COR-L47 (cell line): ENCODE measurements around the gene MRGPRX3.
"Not testable (repeated sequence)": the region's sequence is repeated elsewhere in the genome, so short reads cannot be mapped to it uniquely, and the experiment has no call there.

Experiments
- DNase-seq: peaks from one replicate; lab custom pipeline; 2025; lab: John Stamatoyannopoulos, UW

The MRGPRX3 gene

GRCh38 chr11:18132341-18132740 is at the start of gene MRGPRX3:
Gene MRGPRX3 (plus strand): TSS chr11:18132571. CDS start chr11:18137203, 4,632 bp downstream.
- no peak for DNase-seq

- no peak for DNase-seq
These were observed 44.0 kb upstream of the MRGPRX3 start for GRCh38 chr11:18088366-18088765.

GRCh38 chr11:18088966-18089365 is 43.4 kb upstream of the MRGPRX3 start:
- DNase-seq: no peak

- no peak for DNase-seq
These were observed 40.6 kb upstream of the MRGPRX3 start for GRCh38 chr11:18091731-18092130.

GRCh38 chr11:18093959-18094358 is 38.4 kb upstream of the MRGPRX3 start:
- DNase-seq: no peak

GRCh38 chr11:18100926-18101656 is 31.3 kb upstream of the MRGPRX3 start:
- no peak for DNase-seq

GRCh38 chr11:18105086-18105801 is 27.1 kb upstream of the MRGPRX3 start:
- no peak for DNase-seq

GRCh38 chr11:18105802-18106574 is 26.4 kb upstream of the MRGPRX3 start, which contains the start of gene SAAL1:
Gene SAAL1 (minus strand): TSS chr11:18106082. CDS start chr11:18106041, 41 bp downstream.
- DNase-seq: peak; percentile 84

GRCh38 chr11:18106688-18107087 is 25.7 kb upstream of the MRGPRX3 start:
- no peak for DNase-seq

- no peak for DNase-seq
These were observed 24.1 kb upstream of the MRGPRX3 start for GRCh38 chr11:18108254-18108653.

- no peak for DNase-seq
These were observed 21.4 kb upstream of the MRGPRX3 start for GRCh38 chr11:18111005-18111404.

GRCh38 chr11:18115360-18116127 is 16.8 kb upstream of the MRGPRX3 start:
- peak; percentile 56 for DNase-seq

GRCh38 chr11:18121331-18121828 is 11.0 kb upstream of the MRGPRX3 start:
- DNase-seq: not testable (repeated sequence)

GRCh38 chr11:18131115-18131514 is 1.3 kb upstream of the MRGPRX3 start:
- not testable (repeated sequence) for DNase-seq

GRCh38 chr11:18135308-18135707 is 2.9 kb downstream of the MRGPRX3 start:
- no peak for DNase-seq

GRCh38 chr11:18137186-18137800 is 4.9 kb downstream of the MRGPRX3 start:
- DNase-seq: no peak

GRCh38 chr11:18140145-18140544 is 7.8 kb downstream of the MRGPRX3 start:
- DNase-seq: no peak

- DNase-seq: no peak
These were observed 11.9 kb downstream of the MRGPRX3 start for GRCh38 chr11:18144243-18144642.

GRCh38 chr11:18145025-18145424 is 12.7 kb downstream of the MRGPRX3 start:
- no peak for DNase-seq

- no peak for DNase-seq
These were observed 13.5 kb downstream of the MRGPRX3 start for GRCh38 chr11:18145837-18146236.

- DNase-seq: no peak
These were observed 19.2 kb downstream of the MRGPRX3 start for GRCh38 chr11:18151581-18151980.
